Stimulated activated naive CD8-positive, alpha-beta T cell treated with anti-CD3 and anti-CD28 coated beads, Interleukin-15, Interleukin-2, amounts not matched to agents 100 ng/mL and 50 ng/mL, for 24 hours (primary cell): ENCODE measurements around the gene SH3RF1.
A peak's percentile ranks its signal among the peaks of the same experiment; 100 is the strongest.

Experiments used
- H3K27ac Mint-ChIP-seq: one replicate; pipeline ENCODE4 v1.8.0; 2021; ENCODE audit warnings: mild to moderate bottlenecking, mixed read lengths
- H3K27me3 Mint-ChIP-seq: one replicate; pipeline ENCODE4 v1.8.0; 2021; ENCODE audit warnings: mixed read lengths
- H3K36me3 Mint-ChIP-seq: one replicate; pipeline ENCODE4 v1.8.0; 2021; ENCODE audit warnings: low read depth, mixed read lengths
- H3K4me1 Mint-ChIP-seq: one replicate; pipeline ENCODE4 v1.8.0; 2021; ENCODE audit warnings: low read depth, mixed read lengths
- H3K4me3 Mint-ChIP-seq: one replicate; pipeline ENCODE4 v1.8.0; 2021; ENCODE audit warnings: mild to moderate bottlenecking, mixed read lengths
- H3K9me3 Mint-ChIP-seq: one replicate; pipeline ENCODE4 v1.8.0; 2021; ENCODE audit warnings: mixed read lengths

Gene SH3RF1

DNA sequence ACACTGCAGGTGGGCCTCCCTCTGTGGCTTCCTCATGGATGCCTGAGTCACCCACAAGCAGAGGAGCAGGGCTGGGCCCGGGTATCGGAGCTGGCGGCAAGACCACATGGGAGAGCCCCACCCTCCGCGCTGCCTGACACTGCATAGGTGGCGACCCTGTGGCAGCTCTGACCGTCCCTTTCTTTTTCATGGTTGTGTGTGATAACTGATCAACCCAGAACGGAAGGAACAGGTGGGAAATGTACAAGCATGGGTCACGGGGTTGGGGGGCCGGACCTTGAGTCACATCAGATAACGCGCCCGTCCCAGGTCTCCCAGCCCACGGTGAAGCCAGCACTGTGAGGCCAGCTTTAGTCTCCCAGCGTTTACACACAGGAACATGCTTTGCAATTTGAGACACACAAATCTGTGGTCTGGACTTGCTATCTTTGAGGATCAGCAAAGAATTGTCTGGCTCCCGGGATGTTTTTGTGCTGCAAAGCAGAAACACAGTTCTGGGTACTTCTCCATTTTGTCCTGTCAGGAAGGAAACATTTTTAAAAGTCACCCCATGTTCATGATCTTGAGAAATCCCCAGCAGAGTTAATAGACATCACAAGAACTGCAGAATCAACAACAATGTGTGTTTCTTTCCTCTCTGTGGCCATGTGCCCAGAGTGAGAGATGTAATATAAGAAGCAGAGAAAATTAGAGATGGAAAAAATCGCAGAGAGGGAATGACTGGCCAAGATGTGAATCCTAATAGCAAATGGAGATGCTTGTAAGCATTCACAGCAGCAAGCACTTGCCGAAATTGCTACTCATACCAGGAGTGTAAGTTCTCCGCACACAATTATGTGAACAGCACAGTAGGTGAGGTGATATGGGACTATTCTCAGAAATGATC, 190.6 kb downstream of the SH3RF1 start:
- Mint-ChIP-seq H3K27me3 (peaks cover 8% of the 10 kb centered on the region), H3K36me3 (no peaks in the 10 kb centered on the region), H3K4me1 (peaks cover 17% of the 10 kb centered on the region), H3K27ac (peak overlapping the region; percentile 31), H3K4me3 (peak overlapping the region; percentile 66), H3K9me3 (no peaks in the 10 kb centered on the region)

DNA sequence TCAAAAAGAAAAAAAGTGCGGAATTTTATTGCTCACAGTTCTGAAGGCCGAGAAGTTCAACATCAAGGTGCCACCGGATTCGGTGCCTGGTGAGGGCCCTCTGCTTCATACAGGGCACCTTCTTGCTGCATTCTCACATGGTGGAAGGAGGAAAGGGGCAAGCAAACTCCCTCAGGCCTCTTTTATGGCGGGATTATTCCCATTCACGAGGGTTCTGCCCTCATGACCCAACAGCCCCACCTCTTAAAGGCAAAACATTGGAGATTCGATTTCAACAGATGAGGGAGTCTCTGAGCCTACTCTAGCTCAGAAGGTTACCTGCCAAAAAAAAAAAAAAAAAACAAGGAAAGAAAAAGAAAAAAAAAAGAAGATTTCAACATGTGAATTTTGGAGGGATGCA, 196.6 kb downstream of the SH3RF1 start:
- no peaks in the 10 kb centered on the region for H3K36me3 Mint-ChIP-seq
- no peak overlapping the region for H3K27ac Mint-ChIP-seq
- H3K27me3 Mint-ChIP-seq = no peaks in the 10 kb centered on the region
- no peak overlapping the region for H3K4me3 Mint-ChIP-seq
- H3K4me1 Mint-ChIP-seq = no peaks in the 10 kb centered on the region
- no peaks in the 10 kb centered on the region for H3K9me3 Mint-ChIP-seq

DNA sequence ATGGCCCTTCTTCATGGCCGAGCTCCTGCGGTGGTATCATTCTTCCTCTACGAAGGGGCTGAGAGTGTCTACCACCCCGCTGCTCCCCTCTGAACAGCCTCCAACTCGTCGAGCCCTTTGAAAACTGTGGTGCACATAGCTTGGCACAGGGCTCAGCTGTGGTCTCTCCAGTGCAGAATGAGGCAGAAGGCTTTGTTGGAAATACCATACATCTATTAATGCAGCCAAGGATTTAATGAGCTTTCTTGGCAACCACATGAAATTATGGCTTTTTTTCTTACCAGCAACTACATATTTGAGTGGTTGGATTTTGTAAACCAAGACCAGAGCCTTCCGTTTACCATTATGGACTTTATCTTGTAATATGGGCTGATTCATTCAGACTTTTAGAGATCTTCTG, 199.0 kb downstream of the SH3RF1 start:
- Mint-ChIP-seq H3K27me3 (no peaks in the 10 kb centered on the region), H3K4me3 (no peak overlapping the region), H3K27ac (no peak overlapping the region)

DNA sequence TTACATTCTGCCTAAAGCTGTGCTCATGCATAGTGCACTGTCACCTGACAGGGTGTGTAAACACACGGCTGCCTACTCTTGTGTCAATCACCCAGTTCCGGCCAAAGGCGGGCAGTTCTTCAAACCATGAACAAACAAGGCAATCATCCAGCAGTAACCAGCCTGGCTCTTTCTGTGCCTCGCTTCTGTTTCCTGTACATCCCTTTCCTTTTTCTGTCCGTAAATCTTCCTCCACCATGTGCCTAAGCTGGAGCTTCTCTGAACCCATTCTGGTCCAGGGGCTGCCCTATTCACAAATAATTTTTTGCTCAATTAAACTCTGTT, 199.9 kb downstream of the SH3RF1 start:
- H3K4me1 Mint-ChIP-seq = peaks cover 3% of the 10 kb centered on the region
- H3K4me3 Mint-ChIP-seq = no peak overlapping the region
- no peaks in the 10 kb centered on the region for H3K36me3 Mint-ChIP-seq
- H3K27ac Mint-ChIP-seq = no peak overlapping the region
- no peaks in the 10 kb centered on the region for H3K27me3 Mint-ChIP-seq
- H3K9me3 Mint-ChIP-seq = no peaks in the 10 kb centered on the region

More for the DNA sequence above, 199.0 kb downstream of the SH3RF1 start:
- Mint-ChIP-seq H3K9me3 (no peaks in the 10 kb centered on the region), H3K4me1 (peaks cover 3% of the 10 kb centered on the region), H3K36me3 (no peaks in the 10 kb centered on the region)

DNA sequence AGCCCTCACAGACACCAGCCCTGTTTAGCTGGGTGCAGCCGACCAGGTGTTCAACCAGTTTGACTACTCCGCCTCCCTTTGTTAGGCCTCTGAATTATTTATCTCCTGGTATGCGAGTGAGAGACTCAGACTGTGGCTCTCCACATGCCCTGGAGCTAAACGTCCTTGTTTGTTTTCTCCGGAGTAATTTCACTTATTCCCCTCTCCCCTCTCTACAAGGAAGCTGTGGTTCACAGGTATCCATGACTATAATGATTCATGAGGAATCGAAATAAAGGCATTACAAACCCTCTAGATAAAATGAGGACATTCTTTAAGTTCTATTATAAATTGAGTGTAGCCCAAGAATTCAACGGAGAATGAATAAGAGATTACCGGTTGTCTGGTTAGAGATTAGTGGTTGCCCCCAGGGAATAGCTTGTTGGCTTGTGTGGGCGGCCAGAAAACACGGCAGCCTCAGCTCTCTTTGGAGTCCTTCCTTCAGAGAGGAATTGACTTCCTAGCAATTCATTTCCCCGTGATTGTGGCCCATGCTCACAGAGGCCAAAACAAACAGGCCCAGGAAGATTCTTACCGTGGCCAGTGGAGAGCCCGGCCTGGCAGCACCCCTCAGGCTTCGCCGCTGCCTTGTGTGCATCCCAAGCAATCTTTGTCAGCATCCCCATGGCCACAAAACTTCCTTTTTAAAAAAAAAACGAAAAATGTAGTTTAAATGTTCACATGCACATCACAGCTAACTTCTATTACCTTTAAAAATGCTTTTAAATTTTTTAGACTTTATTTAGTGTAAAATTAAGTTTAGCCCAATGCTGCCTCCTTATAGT, 200.5 kb downstream of the SH3RF1 start:
- H3K27ac Mint-ChIP-seq = no peak overlapping the region
- H3K9me3 Mint-ChIP-seq = no peaks in the 10 kb centered on the region
- peaks cover 3% of the 10 kb centered on the region for H3K4me1 Mint-ChIP-seq

DNA sequence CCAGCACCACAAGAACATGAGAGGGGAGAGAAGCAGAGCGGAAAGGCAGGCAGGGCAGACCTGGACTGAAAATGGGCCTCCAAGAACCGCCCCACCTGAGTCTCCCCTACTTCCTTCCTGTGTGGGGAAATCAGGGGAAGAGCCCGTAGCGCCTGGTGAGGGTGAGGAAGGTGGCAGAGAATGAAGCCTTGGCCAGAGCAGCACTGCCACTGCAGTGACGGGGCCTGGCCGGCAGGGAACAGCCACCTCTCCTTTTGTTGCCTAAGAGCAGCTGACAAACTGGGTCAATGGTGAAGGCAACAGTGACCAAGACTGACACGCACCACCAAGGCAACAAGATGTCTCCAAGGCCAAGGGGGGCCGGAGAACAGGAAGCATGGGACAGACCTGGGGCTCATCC, 202.3 kb downstream of the SH3RF1 start:
- H3K4me1 Mint-ChIP-seq = peaks cover 3% of the 10 kb centered on the region
- H3K36me3 Mint-ChIP-seq = no peaks in the 10 kb centered on the region
- no peak overlapping the region for H3K27ac Mint-ChIP-seq
- no peak overlapping the region for H3K4me3 Mint-ChIP-seq
- H3K9me3 Mint-ChIP-seq = no peaks in the 10 kb centered on the region
- H3K27me3 Mint-ChIP-seq = no peaks in the 10 kb centered on the region

More for the DNA sequence above, 200.5 kb downstream of the SH3RF1 start:
- H3K27me3 Mint-ChIP-seq = no peaks in the 10 kb centered on the region
- H3K4me3 Mint-ChIP-seq = no peak overlapping the region
- no peaks in the 10 kb centered on the region for H3K36me3 Mint-ChIP-seq

DNA sequence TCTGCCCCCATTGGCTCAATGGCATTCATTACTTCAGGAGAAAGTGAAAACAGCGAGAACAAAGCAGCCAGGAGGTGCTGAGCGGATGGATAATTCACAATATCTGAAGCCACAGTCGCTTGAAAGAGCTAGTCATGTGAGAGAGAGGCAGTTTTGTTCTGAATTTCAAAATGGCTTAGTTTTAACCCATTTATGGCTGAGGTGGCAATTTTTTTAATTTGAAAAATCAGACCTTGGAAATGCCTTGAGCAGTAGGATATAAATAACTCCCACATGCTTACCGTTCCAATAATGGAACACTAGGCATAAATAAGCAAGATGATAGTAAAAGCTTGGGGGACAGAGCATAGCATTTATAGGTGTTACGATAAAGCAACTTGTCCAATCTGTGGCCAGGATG, 203.8 kb downstream of the SH3RF1 start:
- Mint-ChIP-seq H3K36me3 (no peaks in the 10 kb centered on the region), H3K27me3 (no peaks in the 10 kb centered on the region), H3K27ac (no peak overlapping the region), H3K4me3 (no peak overlapping the region), H3K4me1 (peaks cover 3% of the 10 kb centered on the region), H3K9me3 (no peaks in the 10 kb centered on the region)

DNA sequence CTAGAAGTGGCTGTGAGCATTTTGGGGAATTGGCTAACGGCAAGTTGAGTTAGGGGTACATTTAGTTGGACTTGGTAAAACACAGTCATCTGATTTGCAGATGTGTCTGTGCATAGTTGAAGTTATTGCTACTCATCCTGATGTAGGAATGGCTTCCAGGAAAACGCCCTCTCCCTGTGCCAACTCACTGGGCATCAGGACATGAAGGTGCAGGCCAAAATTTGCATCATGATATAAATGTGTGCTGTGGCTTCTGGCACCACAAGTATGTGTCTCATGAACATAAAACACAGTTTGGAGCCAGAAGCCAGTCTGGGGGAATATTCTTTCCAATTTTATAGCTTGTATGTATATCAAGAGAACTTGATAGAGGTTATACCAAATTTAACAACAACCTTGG, 206.5 kb downstream of the SH3RF1 start:
- no peaks in the 10 kb centered on the region for H3K27me3 Mint-ChIP-seq
- H3K4me1 Mint-ChIP-seq = peaks cover 3% of the 10 kb centered on the region
- no peak overlapping the region for H3K27ac Mint-ChIP-seq
- no peaks in the 10 kb centered on the region for H3K9me3 Mint-ChIP-seq
- H3K36me3 Mint-ChIP-seq = no peaks in the 10 kb centered on the region
- no peak overlapping the region for H3K4me3 Mint-ChIP-seq

DNA sequence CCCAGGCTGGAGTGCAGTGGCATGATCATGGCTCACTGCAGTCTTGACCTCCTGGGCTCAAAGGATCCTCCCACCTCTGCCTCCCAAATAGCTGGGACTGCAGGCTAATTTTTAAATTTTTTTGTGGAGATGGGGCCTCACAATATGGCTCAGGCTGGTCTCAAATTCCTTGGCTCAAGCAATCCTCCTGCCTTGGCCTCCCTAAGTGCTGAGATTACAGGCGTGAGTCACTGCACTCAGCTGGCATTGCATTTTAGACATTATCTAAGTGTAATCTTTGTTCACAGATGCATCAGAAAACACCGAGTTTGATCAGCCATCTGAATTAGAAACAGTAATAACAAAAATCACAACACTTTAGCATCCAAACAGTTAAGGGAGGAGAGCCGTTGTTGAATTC, 207.3 kb downstream of the SH3RF1 start:
- Mint-ChIP-seq H3K9me3 (no peaks in the 10 kb centered on the region), H3K4me1 (peaks cover 3% of the 10 kb centered on the region), H3K36me3 (no peaks in the 10 kb centered on the region), H3K4me3 (no peak overlapping the region), H3K27me3 (no peaks in the 10 kb centered on the region), H3K27ac (no peak overlapping the region)

DNA sequence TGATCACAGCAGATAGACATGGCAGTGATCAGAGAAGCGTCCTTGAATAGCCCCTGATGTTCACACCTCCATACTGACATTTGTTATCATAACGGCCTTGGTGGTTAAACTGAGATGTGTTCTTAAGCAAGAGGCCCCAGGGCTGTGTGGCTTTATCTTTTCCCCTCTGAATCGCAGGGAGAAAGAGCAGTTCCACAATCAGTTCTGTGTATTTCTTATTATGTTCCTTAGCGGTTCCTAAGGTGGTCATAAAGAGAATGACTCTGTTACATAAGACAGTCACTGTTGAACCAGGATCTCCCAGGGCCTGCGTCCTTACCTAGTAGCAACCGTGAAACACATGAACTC, 207.9 kb downstream of the SH3RF1 start:
- no peaks in the 10 kb centered on the region for H3K9me3 Mint-ChIP-seq
- H3K36me3 Mint-ChIP-seq = no peaks in the 10 kb centered on the region
- no peak overlapping the region for H3K4me3 Mint-ChIP-seq
- H3K4me1 Mint-ChIP-seq = no peaks in the 10 kb centered on the region
- no peak overlapping the region for H3K27ac Mint-ChIP-seq
- H3K27me3 Mint-ChIP-seq = no peaks in the 10 kb centered on the region

DNA sequence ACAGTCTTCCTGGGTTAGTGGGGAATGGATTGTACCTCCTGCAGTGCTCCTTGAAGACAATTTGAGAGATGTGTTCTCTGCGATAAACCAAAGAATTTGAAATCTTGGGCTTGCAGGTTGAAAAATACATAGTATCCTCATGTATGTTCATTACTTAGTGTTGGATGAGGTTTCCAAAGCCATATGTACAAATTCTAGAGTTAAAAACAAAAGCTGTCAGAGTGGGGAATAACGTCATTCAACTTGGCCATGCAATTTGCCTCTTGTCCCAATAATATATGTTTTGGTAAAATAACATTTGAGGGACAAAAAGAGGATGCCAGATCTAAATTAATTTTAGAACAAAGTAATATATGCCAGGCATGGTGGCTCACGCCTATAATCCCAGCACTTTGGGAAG, 209.4 kb downstream of the SH3RF1 start:
- Mint-ChIP-seq H3K9me3 (no peaks in the 10 kb centered on the region), H3K4me1 (no peaks in the 10 kb centered on the region), H3K36me3 (no peaks in the 10 kb centered on the region), H3K4me3 (no peak overlapping the region), H3K27ac (no peak overlapping the region), H3K27me3 (no peaks in the 10 kb centered on the region)

DNA sequence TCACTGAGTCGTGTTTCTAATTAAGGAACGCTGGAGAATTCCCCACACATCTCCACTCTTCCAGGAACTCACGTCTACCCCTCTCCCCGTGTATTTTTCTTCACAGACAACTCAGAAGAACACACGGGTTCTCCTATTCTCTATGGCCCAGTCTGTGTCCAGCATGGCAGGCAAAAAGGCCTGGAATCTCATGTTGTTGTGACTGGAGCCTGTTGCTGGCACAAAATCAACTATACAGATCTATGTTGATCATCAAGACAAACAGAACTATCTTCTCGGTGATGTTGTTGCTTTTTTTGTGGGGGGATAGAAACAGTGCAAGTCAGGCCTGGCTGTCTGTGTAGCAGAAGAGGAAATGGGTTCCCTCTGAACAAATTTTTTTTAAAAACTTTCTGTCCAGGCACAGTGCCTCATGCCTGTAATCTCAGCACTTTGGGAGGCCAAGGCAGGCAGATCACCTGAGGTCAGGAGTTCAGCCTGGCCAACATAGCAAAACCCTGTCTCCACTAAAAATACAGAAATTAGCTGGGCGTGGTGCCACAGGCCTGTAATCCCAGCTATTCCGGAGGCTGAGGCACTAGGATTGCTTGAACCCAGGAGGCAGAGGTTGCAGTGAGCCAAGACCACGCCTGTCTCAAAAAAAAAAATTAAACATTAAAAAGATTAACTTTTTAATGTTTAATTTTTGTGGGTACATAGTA, 210.2 kb downstream of the SH3RF1 start:
- no peaks in the 10 kb centered on the region for H3K27me3 Mint-ChIP-seq
- H3K9me3 Mint-ChIP-seq = no peaks in the 10 kb centered on the region
- no peak overlapping the region for H3K27ac Mint-ChIP-seq
- H3K4me1 Mint-ChIP-seq = no peaks in the 10 kb centered on the region
- no peak overlapping the region for H3K4me3 Mint-ChIP-seq
- H3K36me3 Mint-ChIP-seq = no peaks in the 10 kb centered on the region

DNA sequence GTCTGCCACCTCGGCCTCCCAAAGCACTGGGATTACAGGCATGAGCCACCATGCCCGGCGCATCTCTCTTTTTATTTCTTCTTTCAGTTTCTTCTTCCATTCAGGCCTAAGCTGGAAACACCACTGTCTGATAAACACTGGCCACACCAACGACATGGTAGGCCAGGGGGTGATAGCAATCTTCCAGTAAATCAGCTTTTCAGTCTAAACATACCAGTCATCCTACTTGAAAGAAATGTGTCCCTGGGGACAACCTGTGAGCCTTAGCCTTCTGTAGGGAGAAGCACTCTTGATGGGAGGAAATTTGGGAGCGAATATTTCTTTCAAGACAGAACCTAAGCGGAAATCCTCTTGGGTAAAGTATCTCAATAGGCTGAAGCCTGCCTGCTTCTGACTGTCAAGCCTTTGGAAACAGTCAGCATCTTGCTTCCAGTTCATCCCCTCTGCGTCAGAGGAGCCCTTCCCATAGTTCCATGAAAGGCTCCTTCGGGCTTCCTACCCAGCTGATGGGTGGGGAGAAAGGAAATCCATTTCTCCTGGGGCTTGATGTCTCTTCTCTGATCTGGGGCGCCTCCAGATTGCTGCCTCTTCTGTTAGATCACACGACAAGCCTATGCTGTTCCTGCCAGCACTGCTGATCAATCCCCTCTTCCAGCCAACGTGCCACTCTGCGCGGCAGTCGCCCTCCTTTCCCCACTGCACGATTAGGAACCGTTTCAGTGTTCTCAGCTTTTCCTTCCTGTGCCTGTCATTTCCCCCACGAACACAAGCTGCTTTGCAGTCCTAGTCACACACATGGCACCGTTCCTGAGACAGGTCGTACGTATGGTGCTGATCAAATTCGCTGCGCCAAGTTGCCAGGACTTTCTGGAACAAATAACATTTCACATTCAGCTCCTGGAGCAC, 211.2 kb downstream of the SH3RF1 start:
- Mint-ChIP-seq H3K4me3 (no peak overlapping the region), H3K9me3 (no peaks in the 10 kb centered on the region), H3K4me1 (no peaks in the 10 kb centered on the region), H3K27me3 (no peaks in the 10 kb centered on the region), H3K27ac (no peak overlapping the region), H3K36me3 (no peaks in the 10 kb centered on the region)

DNA sequence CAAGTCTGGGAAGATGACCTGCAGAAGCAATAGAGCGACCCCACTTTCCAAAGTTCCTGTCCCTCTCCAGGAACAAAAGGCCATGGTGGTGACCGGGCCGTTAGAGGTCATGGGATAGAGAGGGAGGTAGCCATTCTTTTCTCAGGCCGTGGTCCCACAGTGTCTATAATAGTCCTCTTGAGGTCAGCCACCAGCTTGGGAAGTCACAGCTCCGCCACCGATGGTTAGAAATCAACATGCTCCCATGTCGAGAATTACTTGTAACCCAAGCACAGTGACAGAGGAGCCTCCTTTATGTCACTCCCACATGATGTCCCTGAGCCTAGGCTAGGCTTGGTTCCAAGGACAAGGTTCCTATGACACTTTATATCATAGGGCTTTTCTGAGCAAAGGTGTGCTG, 212.4 kb downstream of the SH3RF1 start:
- no peak overlapping the region for H3K27ac Mint-ChIP-seq
- no peaks in the 10 kb centered on the region for H3K4me1 Mint-ChIP-seq
- no peaks in the 10 kb centered on the region for H3K36me3 Mint-ChIP-seq
- H3K27me3 Mint-ChIP-seq = no peaks in the 10 kb centered on the region
- no peak overlapping the region for H3K4me3 Mint-ChIP-seq
- H3K9me3 Mint-ChIP-seq = no peaks in the 10 kb centered on the region
